KG1 (cell line): Measurements from ENCODE around the gene CEP131.

Experiments
- DNase-seq: peaks from one replicate; lab custom pipeline; 2025; lab: John Stamatoyannopoulos, UW

CEP131 gene

GRCh38 chr17:81200201-81200600, 22.6 kb downstream of the CEP131 start:
- no peak for DNase-seq

GRCh38 chr17:81199482-81199830, 23.3 kb downstream of the CEP131 start:
- no peak for DNase-seq

- no peak for DNase-seq
Observed at GRCh38 chr17:81198826-81199481, 23.8 kb downstream of the CEP131 start.

GRCh38 chr17:81197831-81198490, 24.8 kb downstream of the CEP131 start:
- no peak for DNase-seq

GRCh38 chr17:81197409-81197795, 25.4 kb downstream of the CEP131 start:
- no peak for DNase-seq

DNA sequence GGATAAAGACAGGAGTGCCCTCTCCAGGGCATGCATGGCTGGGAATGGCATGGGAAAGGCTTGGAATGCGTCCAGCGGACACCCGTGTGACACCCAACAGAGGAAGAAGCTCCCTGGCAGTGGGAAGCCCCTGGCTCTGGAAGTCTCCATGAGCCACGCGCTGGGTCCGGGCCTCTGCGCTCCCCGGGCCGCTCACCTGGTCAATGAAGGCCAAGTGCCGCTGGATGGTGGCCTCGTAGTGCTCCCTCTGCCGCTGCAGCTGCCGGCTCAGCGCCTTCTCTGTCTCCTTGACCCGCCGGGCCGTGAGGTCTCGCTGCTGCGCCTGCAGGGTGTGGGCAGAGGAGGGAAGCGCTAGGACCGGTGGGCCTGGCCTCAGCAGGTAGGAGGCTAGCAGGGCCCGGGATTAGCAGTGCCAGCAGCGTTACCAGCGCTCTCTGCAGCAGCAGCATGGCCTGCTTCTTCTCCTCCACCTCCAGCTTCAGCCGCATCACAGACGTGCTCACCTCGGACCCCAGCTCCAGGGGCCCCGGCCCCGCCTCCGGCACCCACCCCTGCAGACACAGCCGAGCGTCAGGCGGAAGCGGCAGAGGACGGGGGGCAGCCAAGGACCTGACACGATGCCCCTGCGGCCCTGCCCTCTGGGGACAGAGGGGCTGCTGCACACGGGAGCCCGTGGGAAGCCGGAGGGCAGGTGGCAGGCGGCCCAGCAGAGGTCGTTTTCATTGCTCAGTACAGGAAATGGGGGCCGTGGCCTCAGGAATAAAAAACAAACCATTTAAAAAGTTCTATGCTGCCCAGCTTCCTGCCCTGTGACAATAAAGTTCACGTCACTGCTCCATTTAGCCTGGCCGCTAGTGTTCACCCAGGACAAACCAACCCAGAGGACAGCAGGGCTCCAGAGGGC, 26.0 kb downstream of the CEP131 start:
- DNase-seq, result no peak

GRCh38 chr17:81195941-81196495, 26.7 kb downstream of the CEP131 start:
- DNase-seq, result no peak

DNA sequence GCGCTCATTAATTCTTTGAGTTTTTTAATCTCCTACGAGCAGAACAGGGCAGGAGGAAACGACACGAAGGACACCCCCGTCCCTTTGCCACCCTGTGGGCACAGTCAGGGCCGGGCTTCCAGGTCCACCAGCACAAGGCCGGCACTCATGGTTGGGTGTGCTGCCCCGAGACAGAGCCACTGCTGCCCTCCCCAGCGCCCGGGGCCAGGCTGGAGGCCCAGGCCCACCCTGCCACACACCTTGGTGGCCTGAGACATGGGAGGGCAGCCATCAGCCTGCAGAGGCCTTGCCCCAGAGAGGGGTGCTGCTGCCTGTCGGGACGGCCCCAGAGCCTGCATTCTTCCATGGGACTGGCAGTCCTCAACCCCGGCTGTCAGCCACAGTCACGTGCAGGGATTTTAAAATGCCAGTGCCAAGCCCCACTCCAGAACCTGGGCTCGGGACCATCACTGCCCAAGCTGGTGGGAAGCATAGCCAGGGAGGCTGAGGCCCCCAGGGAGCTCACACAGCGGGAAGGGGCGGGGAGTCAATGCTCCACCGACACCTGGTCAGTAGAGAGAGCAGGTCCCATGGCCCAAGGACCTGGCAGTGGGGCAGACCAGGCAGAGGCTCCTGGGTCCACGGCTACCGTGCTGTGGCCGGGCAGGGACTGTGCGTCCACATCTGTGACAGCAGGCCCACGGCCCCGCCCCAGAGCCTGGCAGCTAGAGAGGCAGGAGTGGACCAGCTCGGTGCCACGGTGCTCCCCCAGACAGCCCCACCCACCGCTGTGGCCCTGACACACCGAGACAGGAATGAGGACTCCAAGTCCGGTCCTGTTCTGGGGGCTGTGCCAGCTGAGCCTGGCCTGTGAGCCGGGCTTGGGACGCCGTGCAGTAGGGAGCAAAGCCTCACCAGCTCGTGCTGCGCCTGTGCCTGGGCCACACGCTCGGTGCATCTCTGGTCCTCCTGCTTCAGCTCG, 27.5 kb downstream of the CEP131 start:
- no peak for DNase-seq

- DNase-seq, result no peak
Observed at GRCh38 chr17:81194225-81194760, 28.5 kb downstream of the CEP131 start.

DNA sequence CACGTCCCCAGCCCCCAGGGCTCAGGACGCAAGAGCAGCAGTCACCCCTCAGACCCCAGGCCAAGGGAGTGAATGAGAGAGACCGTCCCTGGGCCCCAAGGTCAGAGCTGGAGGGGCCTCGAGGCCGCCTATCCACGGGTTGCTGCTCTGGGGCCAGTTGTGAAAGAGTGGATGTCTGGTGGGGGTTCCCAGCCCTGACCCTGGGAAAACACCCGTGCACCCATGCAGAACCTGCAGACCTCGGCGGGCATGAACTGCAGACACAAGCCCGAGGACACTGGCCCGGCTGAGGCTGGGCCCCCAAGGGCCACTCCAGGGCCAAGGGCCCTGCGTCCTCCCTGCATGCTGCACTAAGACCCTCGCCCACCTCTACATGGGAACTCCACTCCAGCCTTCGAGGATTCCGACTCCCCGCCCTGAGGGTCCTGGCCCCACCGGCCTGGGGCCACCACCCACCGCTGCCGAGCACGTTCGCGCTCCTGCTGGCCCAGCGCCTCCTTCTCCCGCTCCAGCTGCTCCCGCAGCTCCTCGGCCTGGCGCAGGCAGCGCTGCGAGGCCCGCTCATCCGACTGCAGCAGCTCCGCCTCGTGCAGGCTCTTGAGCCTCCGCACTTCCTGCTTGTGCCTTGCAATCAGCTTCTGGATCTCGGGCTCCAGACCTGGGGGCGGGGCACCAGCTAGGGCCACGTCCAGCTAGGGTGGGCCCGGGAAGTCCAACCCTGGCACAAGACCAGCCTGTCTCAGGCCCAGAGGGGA, 29.1 kb downstream of the CEP131 start:
- DNase-seq, result no peak

- DNase-seq, result no peak
Observed at GRCh38 chr17:81193051-81193410, 29.7 kb downstream of the CEP131 start.

- no peak for DNase-seq
Observed at GRCh38 chr17:81192386-81193050, 30.2 kb downstream of the CEP131 start.

GRCh38 chr17:81191646-81192045, 31.1 kb downstream of the CEP131 start:
- DNase-seq, result no peak

- no peak for DNase-seq
Observed at GRCh38 chr17:81191116-81191515, 31.6 kb downstream of the CEP131 start.

DNA sequence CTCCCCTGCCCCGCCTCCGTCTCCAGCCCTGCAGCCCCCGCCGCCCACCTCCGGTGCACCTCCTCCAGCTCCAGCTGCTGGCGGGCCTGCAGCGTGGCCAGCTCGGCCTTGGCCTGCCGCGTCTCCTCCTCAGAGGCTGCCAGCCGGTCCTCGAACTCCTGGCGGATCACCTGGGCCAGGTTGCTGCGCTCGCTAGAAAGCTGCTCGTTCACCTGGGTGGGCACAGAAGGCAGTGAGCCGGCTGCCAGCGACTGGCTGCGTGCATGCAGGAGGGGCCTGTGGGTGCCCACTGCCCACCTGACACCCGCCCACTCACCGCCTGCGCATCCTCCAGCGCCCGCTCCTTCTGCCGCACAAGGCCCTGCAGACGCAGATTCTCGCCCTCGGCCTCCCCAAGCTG, 32.2 kb downstream of the CEP131 start:
- no peak for DNase-seq

DNA sequence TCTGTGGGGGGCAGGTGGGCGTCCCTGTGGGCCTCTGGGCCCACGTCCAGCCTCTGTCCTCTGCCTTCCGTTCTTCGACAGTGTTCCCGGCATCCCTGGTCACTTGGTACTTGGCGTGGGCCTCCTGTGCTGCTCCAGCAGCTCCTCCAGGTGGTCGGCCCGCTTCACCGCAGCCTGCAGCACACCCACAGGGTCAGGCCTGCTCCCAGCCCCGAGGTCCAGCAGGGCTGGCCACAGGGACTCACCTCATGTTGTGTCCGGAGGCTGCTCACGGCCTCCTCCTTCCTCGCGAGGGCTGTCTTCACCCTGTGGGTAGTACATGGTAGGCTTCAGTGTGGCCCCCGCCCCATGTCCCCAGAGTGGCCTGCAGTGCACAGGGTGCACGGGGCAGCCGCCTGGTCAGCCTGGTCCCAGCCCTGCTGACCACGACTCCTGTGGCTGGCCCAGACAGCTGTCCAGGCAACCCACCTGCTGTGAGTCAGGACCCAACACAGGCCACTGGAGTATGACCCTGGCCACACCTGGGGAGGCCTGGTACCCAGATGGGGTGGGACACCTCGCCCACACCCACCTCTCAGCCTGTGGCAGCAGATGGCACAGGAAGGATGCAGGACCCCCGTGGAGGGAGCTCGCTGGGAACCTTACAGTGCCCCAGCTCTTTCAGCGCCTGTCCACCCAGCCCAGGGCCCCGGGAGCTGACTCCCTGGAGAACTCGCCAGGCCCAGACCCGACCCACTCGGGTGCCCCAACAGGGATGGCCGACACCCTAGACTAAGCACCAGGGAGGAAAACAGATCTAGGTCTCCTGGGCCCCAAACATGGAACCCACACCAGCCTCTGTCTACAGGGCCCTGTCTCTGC, 32.9 kb downstream of the CEP131 start:
- no peak for DNase-seq

- DNase-seq, result no peak
Observed at GRCh38 chr17:81189016-81189415, 33.7 kb downstream of the CEP131 start.

GRCh38 chr17:81188491-81188840, 34.3 kb downstream of the CEP131 start:
- no peak for DNase-seq
